Osteoblast (primary cell): ENCODE results near the gene SSR1. TPM values are rescaled to one million over a fixed set of nuclear protein-coding genes. Genes with fewer than 3 reads are reported as not detected.

Experiments
- DNase-seq: peaks from one replicate; pipeline ENCODE4 v3.0.0; 2011; ENCODE audit warnings: low spot score, mixed read lengths; ENCODE audit not compliant: insufficient read length; ENCODE audit errors: missing footprints
- H2AFZ ChIP-seq: 2 replicates; pipeline ENCODE4 v1.6.0; 2011; ENCODE audit warnings: mild to moderate bottlenecking, low read length
- H3K27ac ChIP-seq: 2 replicates; pipeline ENCODE4 v1.5.1; 2011; ENCODE audit warnings: mild to moderate bottlenecking, low read depth, low read length, moderate library complexity
- H3K27me3 ChIP-seq: 2 replicates; pipeline ENCODE4 v1.6.0; 2012; ENCODE audit warnings: mild to moderate bottlenecking, control low read depth, inconsistent platforms, low read length, moderate library complexity; ENCODE audit not compliant: insufficient read depth
- H3K36me3 ChIP-seq: 2 replicates; pipeline ENCODE4 v1.5.1; 2011; ENCODE audit warnings: mild to moderate bottlenecking, low read length, control low read depth, moderate library complexity; ENCODE audit not compliant: insufficient read depth
- H3K4me1 ChIP-seq: 2 replicates; pipeline ENCODE4 v1.5.1; 2011; ENCODE audit warnings: mild to moderate bottlenecking, low read length, control low read depth, moderate library complexity; ENCODE audit not compliant: insufficient read depth
- H3K4me2 ChIP-seq: 2 replicates; pipeline ENCODE4 v1.6.0; 2011; ENCODE audit warnings: mild to moderate bottlenecking, low read length; ENCODE audit not compliant: insufficient read depth
- H3K4me3 ChIP-seq: fragments of 200-600 bp; sonication (generic); 3 replicates; pipeline ENCODE4 v1.5.1; 2012; ENCODE audit warnings: mild to moderate bottlenecking, low read length, inconsistent platforms; ENCODE audit not compliant: insufficient read depth
- H3K79me2 ChIP-seq: 2 replicates; pipeline ENCODE4 v1.6.0; 2012; ENCODE audit warnings: mild to moderate bottlenecking, low read length, control low read depth, inconsistent platforms; ENCODE audit not compliant: insufficient read depth
- H3K9me3 ChIP-seq: 2 replicates; pipeline ENCODE4 v1.5.1; 2011; ENCODE audit warnings: low read depth, low read length, control low read depth
- H4K20me1 ChIP-seq: 2 replicates; pipeline ENCODE4 v1.6.0; 2012; ENCODE audit warnings: mild to moderate bottlenecking, low read length, control low read depth; ENCODE audit not compliant: insufficient read depth
- CTCF ChIP-seq: IDR thresholded peaks from 2 replicates; pipeline ENCODE4 v1.5.1; 2011; ENCODE audit warnings: mild to moderate bottlenecking, low read depth, low read length, moderate library complexity; ENCODE audit errors: extremely low read depth
- total RNA-seq: library from RNA; depleted of rRNA; stranded (reverse); fragments of >200 nt; gene quantifications from 2 replicates; pipeline ENCODE4 v1.2.3, GENCODE V29; 2012

The SSR1 gene
- total RNA-seq, 1 donor, result 89.4 TPM

GRCh38 chr6:7252390-7252789, 60.6 kb downstream of the SSR1 start:
- Histone ChIP-seq H4K20me1 (peaks cover 10% of the 10 kb centered on the region), H3K36me3 (peaks cover 38% of the 10 kb centered on the region), H3K79me2 (no peaks in the 10 kb centered on the region), H3K4me2 (no peak overlapping the region), H3K27ac (no peak overlapping the region), H3K9me3 (peaks cover 3% of the 10 kb centered on the region), H3K4me3 (no peak overlapping the region), H2AFZ (no peak overlapping the region), H3K4me1 (no peaks in the 10 kb centered on the region), H3K27me3 (no peaks in the 10 kb centered on the region)
- DNase-seq, result no peak
- TF ChIP-seq CTCF, result no peak

- Histone ChIP-seq H3K27me3 (no peaks in the 10 kb centered on the region), H3K9me3 (peaks cover 3% of the 10 kb centered on the region), H3K4me3 (no peak overlapping the region), H3K36me3 (peaks cover 40% of the 10 kb centered on the region), H3K79me2 (no peaks in the 10 kb centered on the region), H3K4me1 (no peaks in the 10 kb centered on the region), H4K20me1 (peaks cover 10% of the 10 kb centered on the region), H3K27ac (no peak overlapping the region), H2AFZ (no peak overlapping the region), H3K4me2 (no peak overlapping the region)
- TF ChIP-seq CTCF, result no peak
- DNase-seq, result no peak
Observed at GRCh38 chr6:7251646-7252260, 61.2 kb downstream of the SSR1 start.

GRCh38 chr6:7250812-7251211, 62.2 kb downstream of the SSR1 start:
- H3K9me3 ChIP-seq, result peaks cover under 1% of the 10 kb centered on the region
- no peaks in the 10 kb centered on the region for H3K27me3 ChIP-seq
- H3K4me2 ChIP-seq, result no peak overlapping the region
- peaks cover 10% of the 10 kb centered on the region for H4K20me1 ChIP-seq
- H3K4me1 ChIP-seq, result no peaks in the 10 kb centered on the region
- H3K36me3 ChIP-seq, result peaks cover 45% of the 10 kb centered on the region
- no peak overlapping the region for H3K27ac ChIP-seq
- peaks cover under 1% of the 10 kb centered on the region for H3K79me2 ChIP-seq
- no peak for DNase-seq
- H3K4me3 ChIP-seq, result no peak overlapping the region
- no peak overlapping the region for H2AFZ ChIP-seq
- no peak for TF ChIP-seq CTCF

- Histone ChIP-seq H3K36me3 (peaks cover 45% of the 10 kb centered on the region), H4K20me1 (peaks cover 14% of the 10 kb centered on the region), H3K79me2 (peaks cover 5% of the 10 kb centered on the region), H3K4me1 (no peaks in the 10 kb centered on the region), H3K4me3 (no peak overlapping the region), H3K9me3 (no peaks in the 10 kb centered on the region), H3K27me3 (no peaks in the 10 kb centered on the region), H2AFZ (no peak overlapping the region), H3K27ac (no peak overlapping the region), H3K4me2 (no peak overlapping the region)
- TF ChIP-seq CTCF, result no peak
- DNase-seq, result no peak
Observed at GRCh38 chr6:7249946-7250643, 62.9 kb downstream of the SSR1 start.
